GM21381 (cell line): Measurements from ENCODE around the gene KCNJ11.

Experiments
- ATAC-seq: cut with Tn5 transposase; IDR thresholded peaks from one replicate; pipeline ENCODE4 v1.9.1; 2021; ENCODE audit warnings: mild to moderate bottlenecking, moderate library complexity; ENCODE audit not compliant: unreplicated experiment

KCNJ11 gene

GRCh38 chr11:17369094-17369493 is 19.4 kb downstream of the KCNJ11 start:
- ATAC-seq = no peak

- no peak for ATAC-seq
Observed at GRCh38 chr11:17368551-17368950, 19.9 kb downstream of the KCNJ11 start.

- ATAC-seq = no peak
Observed at GRCh38 chr11:17366495-17366894, 22.0 kb downstream of the KCNJ11 start.

GRCh38 chr11:17354601-17354991 is 33.9 kb downstream of the KCNJ11 start:
- peak; percentile 41 for ATAC-seq

GRCh38 chr11:17353821-17354600 is 34.4 kb downstream of the KCNJ11 start:
- ATAC-seq = no peak

GRCh38 chr11:17352950-17353820 is 35.3 kb downstream of the KCNJ11 start:
- ATAC-seq = peak; percentile 41

GRCh38 chr11:17351510-17352176 is 36.8 kb downstream of the KCNJ11 start, which contains the start of gene NCR3LG1:
NCR3LG1 (plus strand) TSS chr11:17351800; CDS start chr11:17351970, 170 bp downstream.
- ATAC-seq = no peak

GRCh38 chr11:17351172-17351509 is 37.3 kb downstream of the KCNJ11 start:
- no peak for ATAC-seq

GRCh38 chr11:17350455-17351171 is 37.8 kb downstream of the KCNJ11 start:
- no peak for ATAC-seq

- no peak for ATAC-seq
Observed at GRCh38 chr11:17347676-17348075, 40.8 kb downstream of the KCNJ11 start.

GRCh38 chr11:17343907-17344306 is 44.6 kb downstream of the KCNJ11 start:
- no peak for ATAC-seq

GRCh38 chr11:17343257-17343656 is 45.2 kb downstream of the KCNJ11 start:
- no peak for ATAC-seq
